GM19463 (cell line): Measurements from ENCODE around the gene USB1.

Source experiments
- ATAC-seq: cut with Tn5 transposase; IDR thresholded peaks from one replicate; pipeline ENCODE4 v1.9.1; 2021; ENCODE audit warnings: mild to moderate bottlenecking, moderate library complexity; ENCODE audit not compliant: unreplicated experiment

Gene USB1

DNA sequence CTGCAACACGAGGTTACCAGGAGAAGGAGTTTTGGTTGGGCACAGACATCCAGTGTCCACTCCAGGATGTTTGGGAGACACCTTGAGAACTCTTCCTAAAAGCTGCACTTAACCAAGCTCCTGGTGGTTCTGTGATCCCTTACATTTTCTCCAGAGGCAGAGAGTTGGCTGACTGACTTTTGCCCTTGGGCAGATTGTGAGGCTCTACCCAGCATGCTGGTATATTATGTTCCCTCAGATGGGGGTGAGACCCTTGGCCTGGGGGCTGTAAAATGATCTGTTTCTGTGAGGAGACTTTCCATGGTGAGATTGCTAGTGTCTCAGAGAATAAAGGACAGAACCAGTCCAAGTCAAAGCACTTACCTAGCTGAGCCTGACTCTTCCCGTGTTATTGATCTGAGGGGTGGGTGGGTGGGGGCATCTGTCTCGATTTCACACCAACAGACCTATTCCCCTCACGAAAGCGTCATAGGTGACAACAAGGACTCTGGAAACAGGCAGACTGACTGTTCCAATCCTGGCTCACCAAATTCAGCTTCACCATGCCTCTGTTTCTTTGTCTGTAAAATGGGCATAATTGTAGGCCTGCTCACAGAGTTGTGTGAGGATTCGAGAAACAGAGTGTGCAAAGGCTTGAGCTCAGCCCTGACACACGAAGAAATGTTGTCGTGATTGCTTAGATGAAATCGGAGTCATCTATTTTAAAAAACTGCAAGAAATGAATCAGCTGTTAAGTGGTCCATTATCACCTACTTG is 12.2 kb downstream of the USB1 start:
- no peak for ATAC-seq

DNA sequence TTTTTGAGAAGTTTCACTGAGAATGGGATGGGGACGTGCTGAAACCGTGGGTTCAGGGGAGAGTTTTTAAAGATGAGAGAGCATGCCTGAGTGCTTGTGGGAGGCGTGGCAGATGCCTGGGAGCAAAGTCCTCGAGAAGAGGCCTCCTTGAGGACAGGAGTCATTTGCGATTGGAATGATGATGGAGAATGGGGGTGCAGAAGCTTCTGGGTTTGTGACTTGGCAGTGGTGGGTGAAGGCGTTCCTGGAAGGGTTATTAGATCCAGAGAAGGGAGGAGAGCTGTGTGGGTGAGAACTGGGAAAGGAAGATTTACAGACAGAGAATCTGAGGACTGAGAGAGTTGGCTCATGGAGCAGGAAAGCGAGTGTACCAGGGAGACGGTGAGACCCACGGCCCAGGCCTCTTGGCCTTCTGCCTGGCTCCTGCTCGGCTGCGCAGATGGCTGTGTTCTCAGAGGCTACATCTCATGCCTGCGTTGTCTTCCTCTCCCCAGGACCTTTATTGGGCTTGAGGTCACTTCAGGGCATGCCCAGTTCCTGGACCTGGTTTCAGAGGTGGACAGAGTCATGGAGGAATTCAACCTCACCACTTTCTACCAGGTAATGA is 15.7 kb downstream of the USB1 start:
- no peak for ATAC-seq

DNA sequence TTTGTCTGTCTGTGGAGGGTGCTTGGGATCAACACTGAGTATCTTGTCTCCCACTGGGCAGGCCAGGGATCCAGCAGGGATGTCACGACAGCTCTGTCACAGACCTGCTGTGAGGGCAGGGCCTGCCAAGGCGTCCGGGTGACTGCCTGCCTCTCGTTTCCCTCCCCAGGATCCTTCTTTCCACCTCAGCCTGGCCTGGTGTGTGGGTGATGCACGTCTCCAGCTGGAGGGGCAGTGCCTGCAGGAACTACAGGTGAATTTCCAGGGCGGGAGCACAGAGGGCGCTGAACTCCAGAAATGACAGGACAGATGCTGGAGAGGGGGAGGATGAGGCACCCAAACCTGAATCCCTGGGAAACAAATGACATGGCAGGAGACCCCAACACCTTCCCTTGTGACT is 17.6 kb downstream of the USB1 start:
- ATAC-seq, result no peak

DNA sequence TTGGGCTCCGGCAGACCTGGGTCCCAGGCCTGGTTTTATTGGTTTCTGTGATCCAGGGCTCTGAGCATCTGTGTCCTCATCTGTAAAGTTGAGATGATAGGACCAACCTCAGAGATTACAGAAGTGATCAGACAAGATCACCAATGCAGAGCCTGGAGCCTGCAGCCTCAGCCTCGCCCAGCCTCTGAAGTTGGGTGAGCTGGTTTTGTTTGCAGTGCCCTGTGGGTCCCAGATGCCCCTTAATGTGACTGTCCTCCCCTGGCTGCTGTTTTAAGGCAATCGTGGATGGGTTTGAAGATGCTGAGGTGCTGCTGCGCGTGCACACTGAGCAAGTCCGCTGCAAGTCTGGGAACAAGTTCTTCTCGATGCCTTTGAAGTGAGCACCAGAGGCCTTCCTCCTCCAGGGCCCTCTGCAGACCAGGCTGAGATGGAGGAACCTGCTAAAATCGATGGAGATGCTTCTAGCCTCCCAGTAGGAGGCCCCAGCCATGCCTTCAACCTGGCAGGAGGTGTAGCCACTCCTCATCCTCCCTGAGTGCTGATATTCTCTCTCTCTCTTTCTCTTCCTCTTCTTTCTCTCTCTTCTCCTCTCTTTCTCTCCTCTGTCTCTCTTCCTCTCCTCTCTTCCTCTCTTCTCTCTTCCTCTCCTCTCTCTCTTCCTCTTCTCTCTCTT is 18.8 kb downstream of the USB1 start:
- no peak for ATAC-seq

DNA sequence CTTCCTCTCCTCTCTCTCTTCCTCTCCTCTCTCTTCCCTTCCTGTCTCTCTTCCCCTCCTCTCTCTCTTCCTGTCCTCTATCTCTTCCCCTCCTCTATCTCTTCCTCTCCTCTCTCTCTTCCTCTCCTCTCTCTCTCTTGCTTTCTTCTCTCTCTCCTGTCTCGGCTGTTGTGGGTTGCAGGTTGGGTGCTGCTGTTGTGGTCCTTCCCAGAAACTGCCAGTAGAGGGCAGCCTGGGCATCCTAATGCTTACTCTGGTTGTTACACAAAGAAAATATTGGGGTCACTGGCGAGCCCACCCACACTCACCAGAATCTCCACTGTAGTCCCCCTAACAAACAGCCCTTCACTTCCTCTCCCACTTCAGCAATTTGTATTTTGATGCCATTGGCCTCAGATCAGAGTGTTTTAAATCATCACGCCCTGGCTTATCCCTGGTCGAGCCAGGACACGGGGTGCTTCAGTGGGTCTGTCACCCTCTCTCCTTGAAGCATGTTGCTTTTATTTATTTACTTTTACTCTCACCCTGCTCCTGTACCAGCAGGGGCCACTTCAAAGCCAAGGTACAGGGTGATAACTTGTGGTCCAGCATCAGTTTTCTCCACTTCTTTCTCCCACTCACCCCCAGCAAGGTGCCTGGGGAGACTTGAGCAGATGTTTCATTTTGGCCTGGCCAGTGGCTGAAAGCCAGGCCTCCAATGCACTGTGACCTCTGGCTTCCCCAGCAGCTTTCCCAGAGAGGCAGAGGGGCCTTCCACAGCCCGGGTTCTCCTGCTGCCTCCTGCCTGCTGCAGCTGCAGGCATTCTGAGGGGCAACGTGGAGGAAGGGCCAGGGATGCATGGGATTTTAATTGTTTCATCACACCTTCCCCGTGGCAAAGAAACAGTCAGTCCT is 19.7 kb downstream of the USB1 start:
- ATAC-seq, result peak; percentile 45

DNA sequence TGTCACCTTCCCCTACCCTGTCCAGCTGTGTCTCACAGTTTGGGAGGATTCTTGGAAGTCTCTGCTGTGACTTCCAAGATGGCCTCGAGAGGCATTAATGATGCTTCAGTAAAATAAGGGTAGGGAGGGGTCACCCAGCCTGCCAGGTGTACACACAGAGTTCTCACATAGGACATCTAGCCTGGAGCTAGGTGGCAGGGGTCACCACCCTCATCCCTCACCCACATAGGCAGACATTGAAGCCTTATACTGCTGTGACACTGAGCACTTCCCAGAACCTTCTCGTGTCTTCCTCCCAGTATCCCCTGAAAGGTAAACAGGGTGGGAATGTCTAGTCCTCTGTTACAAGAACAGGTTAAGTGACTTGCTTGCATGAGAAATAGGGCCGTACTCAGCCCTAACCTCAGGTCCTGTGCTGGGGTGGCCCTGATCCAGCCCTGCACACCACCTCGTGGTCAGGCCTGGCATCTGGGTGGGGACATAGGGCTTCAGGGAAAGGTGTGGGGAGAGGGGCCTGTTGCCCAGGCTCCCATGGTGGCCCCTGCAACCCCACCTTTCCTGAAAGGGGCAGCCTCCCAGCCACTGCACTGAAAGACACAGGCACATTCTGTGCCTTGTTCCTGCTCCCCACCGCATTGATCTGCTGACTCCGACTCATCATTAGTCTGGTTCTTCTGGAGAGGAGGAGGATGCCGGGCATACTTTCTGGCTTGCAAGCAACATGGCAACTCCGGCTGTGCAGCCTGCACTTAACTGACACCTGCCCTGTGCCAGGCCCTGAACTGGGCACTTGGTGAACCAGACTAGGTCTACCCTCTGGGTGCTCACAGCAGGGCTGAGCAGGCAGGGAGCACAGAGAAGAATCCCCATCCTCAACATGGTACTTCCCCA is 20.7 kb downstream of the USB1 start:
- no peak for ATAC-seq

DNA sequence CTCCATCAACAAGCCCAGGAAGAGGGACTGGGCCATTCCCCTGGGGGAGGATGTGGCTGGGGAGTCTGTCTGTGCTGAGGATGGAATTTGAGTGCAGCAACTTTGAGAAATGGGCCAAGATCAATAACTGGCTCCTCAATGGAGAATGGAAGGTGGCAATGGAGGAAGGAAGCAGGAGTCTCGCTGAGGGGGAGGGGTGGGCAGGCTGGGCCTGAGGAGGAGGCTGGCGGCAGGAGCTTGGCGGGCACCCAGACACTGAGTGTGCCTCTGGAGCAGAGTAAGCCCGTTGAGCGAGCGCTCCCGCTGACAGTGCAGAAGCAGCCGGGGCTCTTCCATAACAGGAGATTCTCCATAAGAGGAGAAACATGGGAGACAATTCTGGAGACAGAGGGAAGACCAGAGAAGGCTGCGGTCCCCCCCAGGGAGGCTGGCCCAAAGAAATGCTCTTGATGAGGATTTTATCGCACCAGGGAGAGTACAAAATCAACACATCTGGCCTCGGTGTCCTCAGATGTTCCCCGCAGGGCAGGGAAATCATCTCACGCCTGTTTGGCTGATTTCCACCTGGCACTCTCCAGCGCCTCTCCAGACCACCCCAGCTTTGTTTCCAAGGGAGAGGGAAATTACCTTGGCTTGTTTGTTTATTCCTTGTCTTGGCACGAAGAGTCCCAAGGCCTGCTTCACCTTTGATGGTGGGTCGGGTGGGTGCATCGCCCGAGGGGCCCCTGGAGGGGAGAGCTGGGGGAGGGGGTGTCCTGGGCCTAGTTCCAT is 21.6 kb downstream of the USB1 start:
- no peak for ATAC-seq

DNA sequence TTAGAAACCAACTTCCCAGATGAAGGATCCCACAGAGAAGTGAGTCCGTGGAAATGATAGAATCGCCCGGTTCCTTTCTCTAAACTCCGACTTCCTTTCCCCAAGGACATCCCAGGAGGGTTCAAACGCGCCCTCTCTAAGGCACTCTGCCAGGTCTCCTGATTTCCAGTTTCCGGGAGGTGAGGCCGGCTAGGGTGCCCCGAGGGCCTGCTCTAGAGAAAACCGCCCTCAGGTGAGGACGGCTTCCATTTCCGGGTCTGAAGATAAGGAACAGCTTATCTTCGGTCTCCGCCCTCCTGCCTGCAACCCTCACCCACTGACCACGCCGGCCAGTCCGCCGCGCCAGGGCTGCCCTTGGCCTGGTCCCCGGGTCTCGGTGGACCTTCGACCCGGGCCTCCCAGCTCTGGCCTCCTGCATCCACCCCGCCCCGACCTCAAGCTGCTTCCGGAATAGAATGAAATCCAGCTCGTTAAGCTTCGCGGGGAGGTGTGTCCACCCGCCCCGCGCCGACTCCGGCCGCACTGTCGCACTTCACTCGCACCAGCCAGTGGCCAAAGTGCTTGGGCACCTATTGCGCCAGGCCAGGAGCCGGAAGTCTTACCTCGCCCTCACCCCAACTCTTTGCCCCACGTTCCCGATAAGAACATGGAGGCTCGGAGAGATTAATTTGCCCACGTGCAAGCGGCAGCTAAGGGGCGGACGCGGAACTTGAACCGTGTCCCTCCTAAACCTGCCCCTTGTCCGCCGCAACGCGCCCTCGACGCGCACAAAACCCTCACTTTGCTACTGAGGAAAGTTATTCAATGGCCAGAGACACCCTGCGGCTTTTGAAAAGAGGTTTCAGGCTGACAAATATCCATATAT is 23.5 kb downstream of the USB1 start:
- no peak for ATAC-seq

DNA sequence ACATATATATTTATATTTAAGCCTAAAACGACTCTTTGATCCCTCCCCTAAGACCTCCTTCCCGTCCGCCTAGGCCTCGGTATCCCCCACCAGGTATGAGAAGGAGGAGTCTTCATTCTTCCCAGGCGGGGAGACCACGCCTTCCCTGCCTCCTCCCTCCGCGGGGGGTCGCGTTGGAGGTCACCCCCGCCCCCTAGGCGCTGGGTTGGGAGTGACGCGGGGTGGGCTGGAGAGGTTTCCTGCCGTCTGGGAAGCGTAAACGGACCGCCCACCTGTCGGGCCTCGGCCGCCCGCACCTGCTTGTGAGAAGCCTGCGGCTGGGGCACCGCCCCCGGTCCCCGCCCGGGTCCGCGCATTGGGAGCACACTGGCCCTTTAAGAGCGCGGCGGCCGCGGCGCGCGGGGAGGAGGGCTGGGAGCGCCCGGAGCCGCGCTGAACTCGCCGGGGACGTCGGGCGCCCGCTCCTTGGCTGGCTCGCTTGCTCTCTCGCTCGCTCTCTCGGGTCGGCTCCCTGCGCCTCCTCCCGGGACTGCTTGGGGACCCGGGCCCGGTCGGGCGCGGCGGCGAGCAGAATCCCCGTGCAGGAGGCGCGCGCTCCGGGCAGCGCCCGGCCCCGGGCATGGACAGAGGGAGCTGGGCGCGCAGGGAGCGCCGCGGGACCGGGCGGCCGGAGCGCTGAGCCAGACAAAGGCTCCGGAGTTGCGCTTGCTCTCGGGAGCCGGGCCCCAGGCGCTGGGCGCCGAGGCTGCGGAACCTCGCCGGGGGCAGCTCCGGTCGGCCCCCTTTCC is 24.3 kb downstream of the USB1 start, which contains the start of gene MMP15:
TSS of gene MMP15 (plus strand) at position 404 of the 788 bp plus-strand sequence. CDS start 597 bp downstream, outside the sequence.
- ATAC-seq, result peak; percentile 79

DNA sequence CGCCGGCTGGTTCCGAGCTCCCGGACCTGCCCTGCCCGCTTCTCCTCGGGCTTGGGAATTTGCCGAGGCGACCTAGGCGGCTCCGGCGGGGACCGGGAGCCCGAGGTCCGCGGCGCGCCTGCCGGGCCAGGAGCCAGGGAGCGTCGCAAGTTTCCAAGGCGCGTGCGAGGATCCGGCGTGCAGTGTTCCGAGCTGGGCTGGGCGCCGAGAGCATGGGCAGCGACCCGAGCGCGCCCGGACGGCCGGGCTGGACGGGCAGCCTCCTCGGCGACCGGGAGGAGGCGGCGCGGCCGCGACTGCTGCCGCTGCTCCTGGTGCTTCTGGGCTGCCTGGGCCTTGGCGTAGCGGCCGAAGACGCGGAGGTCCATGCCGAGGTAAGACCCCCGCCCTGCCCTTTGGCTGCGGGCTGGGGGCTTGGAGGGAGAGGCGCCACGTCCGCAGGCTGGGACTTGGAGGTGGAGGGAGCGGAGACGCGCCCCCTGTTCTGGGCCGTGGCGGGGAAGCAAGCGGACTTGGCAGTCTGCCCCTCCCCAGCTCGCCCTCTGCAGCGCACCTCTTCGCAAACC is 25.0 kb downstream of the USB1 start:
- ATAC-seq, result peak; percentile 10

DNA sequence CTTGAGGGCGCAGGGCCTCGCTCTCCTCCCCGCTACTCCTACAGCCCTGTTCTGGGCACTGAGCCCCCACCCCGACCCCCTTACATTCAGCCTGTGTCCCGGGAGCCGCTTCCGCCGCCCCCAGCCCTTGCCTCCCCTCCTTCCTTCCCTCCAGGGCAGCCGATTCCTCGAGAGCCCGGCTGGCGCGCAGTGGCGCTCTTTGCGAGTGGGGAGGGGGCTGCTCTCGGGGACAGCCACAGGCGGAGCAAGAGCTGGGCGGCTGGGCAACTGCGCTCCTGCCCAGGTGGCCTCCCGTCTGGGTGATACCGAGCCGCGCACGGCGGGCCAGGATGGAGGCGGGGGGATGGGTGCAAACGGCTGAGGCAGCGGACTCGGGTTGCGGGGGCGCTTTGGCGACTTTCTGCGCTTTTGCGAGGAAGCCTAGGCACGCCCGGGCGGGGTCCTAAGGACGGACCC is 25.5 kb downstream of the USB1 start:
- no peak for ATAC-seq

DNA sequence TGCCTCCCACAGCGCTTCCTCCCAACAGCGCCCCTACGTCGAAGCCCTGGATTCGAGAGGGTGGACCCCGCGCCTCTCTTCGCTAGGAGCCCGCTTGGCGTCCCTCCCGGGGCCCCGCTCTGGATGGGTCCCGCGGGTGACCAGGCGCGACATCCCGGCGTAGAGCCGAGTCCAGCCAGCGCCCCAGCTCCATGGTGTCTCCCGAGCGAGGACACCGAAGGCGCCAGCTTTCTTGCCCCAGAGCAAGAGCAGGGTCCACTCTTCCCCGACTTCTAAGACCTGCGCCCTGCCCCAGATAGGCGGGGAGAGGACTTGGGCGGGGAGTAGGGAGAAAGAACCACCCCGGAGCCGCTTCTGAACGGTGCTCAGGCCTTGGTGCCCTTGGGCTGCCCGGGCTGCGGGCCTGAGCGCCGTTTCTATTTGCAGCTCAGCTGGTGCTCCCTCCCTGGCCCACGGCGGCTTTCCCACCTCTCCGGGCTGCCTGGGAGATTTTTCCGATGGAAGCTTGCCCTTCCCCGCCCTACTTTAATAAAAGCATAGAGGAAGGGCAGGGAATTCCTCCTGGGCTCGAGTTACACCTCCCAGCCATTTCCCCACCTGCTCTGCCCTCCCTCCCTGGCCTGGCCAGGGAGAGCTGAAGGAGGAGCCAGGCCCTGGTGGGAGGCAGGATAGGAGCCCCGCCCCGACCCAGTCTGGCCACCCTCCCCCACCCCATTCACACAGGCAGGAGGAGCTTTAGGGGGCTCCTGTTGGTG is 26.1 kb downstream of the USB1 start:
- no peak for ATAC-seq

DNA sequence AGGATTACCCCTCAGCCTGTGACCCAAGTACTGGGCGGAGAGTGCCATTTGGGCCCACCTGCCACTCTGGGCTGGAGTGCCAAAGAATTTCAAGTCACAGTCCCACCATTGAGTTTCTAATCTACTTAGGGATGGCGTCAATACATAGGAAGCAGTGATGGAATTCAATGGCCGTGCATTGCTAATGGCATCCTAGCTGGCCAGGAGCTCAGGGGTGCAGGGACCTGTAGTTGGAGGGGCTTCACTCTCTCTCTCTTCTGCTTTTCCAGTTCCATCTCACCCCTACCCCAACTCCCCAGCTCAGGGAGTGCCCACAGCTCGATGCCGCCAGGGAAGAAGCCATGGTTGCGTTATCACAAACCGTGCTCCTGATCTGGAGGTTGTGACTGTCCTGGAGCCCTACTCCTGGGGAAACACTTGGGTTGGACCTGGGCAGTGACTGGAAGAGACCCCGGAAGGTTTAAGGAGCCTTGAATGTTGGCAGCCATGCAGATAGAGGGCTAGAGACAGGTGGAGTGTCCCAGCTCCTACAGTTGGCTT is 26.8 kb downstream of the USB1 start:
- ATAC-seq, result no peak

DNA sequence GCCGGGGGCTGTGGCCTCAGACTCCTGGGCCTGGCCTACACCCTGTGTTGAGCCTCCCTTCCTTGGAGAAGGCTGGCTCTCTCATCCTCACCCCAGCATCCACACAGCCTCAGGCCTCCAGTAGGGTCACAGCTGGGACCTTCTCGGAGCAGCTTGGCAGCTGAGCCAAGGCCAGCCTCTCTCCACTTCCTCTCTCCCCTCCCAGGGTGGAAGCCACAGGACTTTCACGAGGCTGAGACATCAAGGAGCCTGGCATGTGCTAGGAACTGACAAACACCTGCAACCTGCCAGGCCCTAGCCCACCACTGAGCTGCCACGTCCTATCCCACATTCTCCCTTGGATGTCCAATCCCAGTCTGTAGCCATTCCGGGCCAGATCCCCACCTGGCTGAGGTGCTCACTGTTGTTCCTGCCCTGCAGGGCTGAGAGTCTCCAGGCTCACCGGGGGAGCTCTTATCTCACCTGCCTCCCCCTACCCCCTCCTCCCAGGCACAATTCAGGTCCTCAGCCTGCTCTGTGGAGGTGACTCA is 27.4 kb downstream of the USB1 start:
- ATAC-seq, result no peak

DNA sequence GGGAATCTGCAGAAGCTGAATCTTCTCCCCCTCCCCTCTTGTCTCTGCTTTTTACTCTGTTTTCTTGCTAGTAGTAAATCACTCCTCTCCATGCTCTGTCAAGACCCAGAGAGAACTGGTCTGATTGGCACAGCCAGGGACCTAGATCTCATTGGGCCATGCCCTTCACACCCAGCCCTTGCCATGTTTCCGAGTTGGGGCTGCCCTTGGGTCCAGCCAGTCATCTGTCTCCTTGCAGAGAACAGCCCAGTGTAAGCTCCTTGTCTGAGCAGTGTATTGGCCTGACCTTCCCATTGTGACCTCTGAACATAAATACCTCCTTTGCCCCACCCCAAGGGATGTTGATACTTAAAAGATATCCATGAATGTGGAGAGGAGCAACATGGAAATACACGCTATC is 28.2 kb downstream of the USB1 start:
- no peak for ATAC-seq
